C4-2B (cell line): Measurements from ENCODE around the gene TSPAN32.

ENCODE experiments used
- CTCF ChIP-seq: fragments of 450-650 bp; conservative IDR thresholded peaks from 2 replicates; pipeline ENCODE4 v1.5.1; 2017; ENCODE audit warnings: mild to moderate bottlenecking
- ZFX ChIP-seq: fragments of 450-650 bp; IDR thresholded peaks from 2 replicates; pipeline ENCODE4 v1.6.1; 2017

GRCh38 chr11:2273771-2274170, 28.0 kb upstream of the TSPAN32 start:
- TF ChIP-seq CTCF: no peak
- no peak for TF ChIP-seq ZFX
